C4-2B (cell line): Measurements from ENCODE around the gene SERPINB11.

Source experiments
- H3K27ac ChIP-seq: fragments of 450-650 bp; 2 replicates; pipeline ENCODE4 v1.5.1; 2017
- CTCF ChIP-seq: fragments of 450-650 bp; conservative IDR thresholded peaks from 2 replicates; pipeline ENCODE4 v1.5.1; 2017; ENCODE audit warnings: mild to moderate bottlenecking
- ZFX ChIP-seq: fragments of 450-650 bp; IDR thresholded peaks from 2 replicates; pipeline ENCODE4 v1.6.1; 2017

SERPINB11 gene

GRCh38 chr18:63731215-63731614 lies 28.5 kb downstream of the SERPINB11 start:
- no peak overlapping the region for H3K27ac ChIP-seq
- no peak for TF ChIP-seq ZFX
- no peak for TF ChIP-seq CTCF

GRCh38 chr18:63736876-63737275 lies 34.1 kb downstream of the SERPINB11 start:
- H3K27ac ChIP-seq = no peak overlapping the region
- no peak for TF ChIP-seq CTCF
- no peak for TF ChIP-seq ZFX

- no peak overlapping the region for H3K27ac ChIP-seq
- TF ChIP-seq ZFX = no peak
- peak; percentile 44 for TF ChIP-seq CTCF
Measured at GRCh38 chr18:63741769-63742168, 39.0 kb downstream of the SERPINB11 start.

- H3K27ac ChIP-seq = no peak overlapping the region
- no peak for TF ChIP-seq ZFX
- TF ChIP-seq CTCF = no peak
Measured at GRCh38 chr18:63747006-63747405, 44.2 kb downstream of the SERPINB11 start.

- H3K27ac ChIP-seq = no peak overlapping the region
- TF ChIP-seq CTCF (no peak), ZFX (no peak)
Measured at GRCh38 chr18:63749489-63749888, 46.7 kb downstream of the SERPINB11 start.

GRCh38 chr18:63752636-63753035 lies 49.9 kb downstream of the SERPINB11 start:
- no peak overlapping the region for H3K27ac ChIP-seq
- TF ChIP-seq CTCF = no peak
- TF ChIP-seq ZFX = no peak

GRCh38 chr18:63753676-63754075 lies 50.9 kb downstream of the SERPINB11 start:
- TF ChIP-seq ZFX = no peak
- no peak overlapping the region for H3K27ac ChIP-seq

- TF ChIP-seq CTCF (no peak), ZFX (no peak)
- no peak overlapping the region for H3K27ac ChIP-seq
Measured at GRCh38 chr18:63757541-63757940, 54.8 kb downstream of the SERPINB11 start.
